GM19240 (cell line): Measurements from ENCODE around the gene RPL13A.
"Not testable (repeated sequence)": the region's sequence is repeated elsewhere in the genome, so short reads cannot be mapped to it uniquely, and the experiment has no call there.

Source experiments
- DNase-seq: peaks from one replicate; pipeline ENCODE4 v3.0.0; 2011; ENCODE audit warnings: low spot score; ENCODE audit not compliant: insufficient read length

Gene RPL13A

GRCh38 chr19:49487277-49488045 lies at the start of gene RPL13A:
RPL13A (plus strand) TSS chr19:49487608; CDS start chr19:49487630, 22 bp downstream.
- peak; percentile 94 for DNase-seq

- DNase-seq, result no peak
Measured at GRCh38 chr19:49438261-49438660, 49.1 kb upstream of the RPL13A start.

DNA sequence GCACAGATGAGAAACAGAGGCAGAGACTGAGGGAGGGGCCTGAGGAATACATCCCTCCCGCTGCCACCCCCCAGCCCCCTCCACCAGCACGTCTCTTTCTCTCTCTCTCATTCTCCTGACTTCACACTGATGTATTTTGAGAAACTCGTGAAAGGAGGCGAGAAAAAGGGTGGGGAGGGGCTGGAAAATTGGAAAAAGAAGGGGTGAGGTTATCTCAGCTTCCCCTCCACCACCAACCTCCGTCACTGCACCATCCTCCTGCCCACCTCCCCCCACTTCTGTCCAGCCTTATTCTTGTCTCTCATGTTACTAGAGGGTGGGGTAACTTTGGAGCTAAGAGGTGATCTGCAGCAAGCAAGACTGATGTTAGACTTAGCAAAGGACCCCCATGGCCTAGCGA lies 47.6 kb upstream of the RPL13A start:
- no peak for DNase-seq

- no peak for DNase-seq
Measured at GRCh38 chr19:49440439-49441209, 46.8 kb upstream of the RPL13A start.

DNA sequence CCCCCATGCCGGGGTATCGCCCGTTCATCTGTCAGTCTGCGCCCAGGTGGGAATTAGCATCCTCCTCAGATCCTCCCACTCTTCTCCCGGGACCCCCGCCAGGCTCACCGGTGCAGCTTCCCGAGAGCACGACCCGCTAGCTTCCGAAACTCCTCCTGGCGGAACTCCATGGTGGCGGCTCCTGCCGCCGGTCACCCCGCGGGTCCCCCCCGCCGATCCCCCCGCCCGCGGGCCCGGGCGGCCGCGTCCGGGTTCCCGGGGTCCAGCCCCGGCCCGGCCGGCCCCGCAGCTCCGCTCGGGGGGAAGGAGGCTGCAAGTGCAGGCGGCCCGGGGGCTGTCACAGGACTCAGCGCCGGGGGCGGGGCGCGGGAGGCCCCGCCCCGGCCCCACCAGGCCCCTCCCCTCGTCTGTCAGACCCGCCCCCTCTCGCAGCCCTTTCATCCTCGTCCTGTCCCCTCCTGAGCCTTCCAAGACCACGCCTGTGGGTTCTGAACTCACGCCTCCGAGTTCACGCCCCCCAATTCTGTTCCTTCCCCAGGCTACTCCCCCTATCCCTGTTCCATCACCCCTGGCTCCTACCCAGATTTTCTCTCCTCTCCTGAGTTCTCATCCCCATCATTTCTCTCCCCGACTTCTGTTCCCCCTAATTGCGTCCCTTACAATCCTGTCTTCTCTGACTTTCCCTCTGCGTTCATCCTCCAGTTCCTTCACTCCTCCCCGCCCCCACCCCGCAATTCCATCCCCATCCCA lies 46.0 kb upstream of the RPL13A start, which contains the start of gene SLC17A7:
Gene SLC17A7 (minus strand): TSS at position 318 of the 750 bp plus-strand sequence. CDS start 148 bp downstream, at position 170.
- DNase-seq, result no peak

DNA sequence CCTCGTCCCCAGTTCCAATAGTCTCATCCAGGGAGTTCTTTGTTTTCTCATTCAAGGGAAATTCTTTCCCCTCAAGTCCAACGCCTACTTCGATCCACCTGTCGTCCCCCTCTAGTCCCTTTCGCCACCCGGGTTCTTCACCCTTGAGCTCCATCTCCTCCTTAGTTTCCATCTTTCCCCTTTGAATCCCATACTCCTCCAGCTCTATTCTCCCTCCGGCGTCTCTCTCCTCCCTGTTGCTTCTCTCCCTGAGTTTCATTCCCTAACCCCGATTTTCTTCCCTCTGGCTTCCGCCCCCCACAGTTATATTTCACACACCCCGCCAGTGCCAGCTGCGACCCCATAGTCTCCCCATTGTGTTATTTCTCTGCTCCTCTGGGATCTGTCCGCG lies 45.5 kb upstream of the RPL13A start:
- no peak for DNase-seq

- DNase-seq, result no peak
Measured at GRCh38 chr19:49442354-49442753, 45.1 kb upstream of the RPL13A start.

GRCh38 chr19:49442771-49443365 lies 44.5 kb upstream of the RPL13A start:
- DNase-seq, result peak; percentile 77

DNA sequence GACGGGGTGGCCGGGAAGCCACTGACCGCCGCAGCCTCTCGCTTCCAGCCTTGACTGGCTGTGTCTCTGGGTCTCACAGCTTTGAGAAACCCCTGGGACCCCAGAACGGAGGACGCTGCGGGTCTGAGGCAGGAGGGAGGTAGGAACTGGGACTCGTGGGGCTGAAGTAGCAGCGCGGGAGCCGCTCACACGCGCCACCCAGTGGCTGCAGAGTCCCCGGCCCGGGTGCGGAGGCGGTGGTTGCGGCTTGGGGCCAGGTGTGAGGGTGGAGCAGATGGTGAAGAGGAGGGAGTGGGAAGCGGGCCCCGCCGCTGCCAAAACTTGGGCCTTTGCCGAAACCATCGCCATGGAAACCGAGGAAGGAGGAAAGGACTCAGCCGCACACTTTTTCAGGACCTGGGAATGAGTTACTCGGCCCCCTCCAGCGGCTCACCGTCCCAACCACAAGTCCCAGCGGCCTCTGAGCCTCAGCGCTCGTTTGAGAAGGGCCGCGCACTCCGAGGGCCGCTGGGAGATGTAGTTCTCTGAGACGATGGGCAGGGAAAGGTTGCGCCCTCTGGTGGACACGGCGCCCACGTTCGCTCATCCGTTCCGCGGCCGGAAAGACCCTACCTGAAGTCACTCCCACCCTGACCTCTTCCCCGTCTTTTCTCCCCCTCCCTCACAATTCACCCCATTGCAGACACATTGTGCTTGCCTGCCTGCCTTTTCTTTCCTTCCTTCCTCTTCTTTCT lies 43.9 kb upstream of the RPL13A start:
- DNase-seq, result peak; percentile 97

DNA sequence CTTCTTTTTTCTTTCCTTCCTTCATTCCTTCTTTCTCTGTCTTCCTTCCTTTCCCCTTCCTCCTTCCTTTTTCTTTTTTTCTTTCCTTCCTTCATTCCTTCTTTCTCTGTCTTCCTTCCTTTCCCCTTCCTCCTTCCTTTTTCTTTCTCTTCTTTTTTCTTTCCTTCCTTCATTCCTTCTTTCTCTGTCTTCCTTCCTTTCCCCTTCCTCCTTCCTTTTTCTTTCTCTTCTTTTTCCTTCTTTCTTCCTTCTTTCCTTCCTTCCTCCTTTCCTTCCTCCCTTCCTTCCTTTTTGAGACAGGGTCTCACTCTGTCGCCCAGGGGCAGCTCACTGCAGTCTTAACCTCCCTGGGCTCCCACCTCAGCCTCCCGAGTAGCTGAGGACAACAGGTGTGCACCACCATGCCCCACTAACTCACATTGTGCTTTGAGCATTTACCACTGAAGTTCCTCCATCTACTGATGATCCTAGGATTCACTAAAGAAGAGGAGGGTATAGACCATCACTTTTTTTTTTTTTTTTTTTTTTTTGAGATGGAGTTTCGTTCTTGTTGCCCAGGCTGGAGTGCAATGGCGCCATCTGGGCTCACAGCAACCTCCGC lies 43.2 kb upstream of the RPL13A start:
- DNase-seq, result not testable (repeated sequence)

GRCh38 chr19:49445997-49446396 lies 41.4 kb upstream of the RPL13A start:
- no peak for DNase-seq

DNA sequence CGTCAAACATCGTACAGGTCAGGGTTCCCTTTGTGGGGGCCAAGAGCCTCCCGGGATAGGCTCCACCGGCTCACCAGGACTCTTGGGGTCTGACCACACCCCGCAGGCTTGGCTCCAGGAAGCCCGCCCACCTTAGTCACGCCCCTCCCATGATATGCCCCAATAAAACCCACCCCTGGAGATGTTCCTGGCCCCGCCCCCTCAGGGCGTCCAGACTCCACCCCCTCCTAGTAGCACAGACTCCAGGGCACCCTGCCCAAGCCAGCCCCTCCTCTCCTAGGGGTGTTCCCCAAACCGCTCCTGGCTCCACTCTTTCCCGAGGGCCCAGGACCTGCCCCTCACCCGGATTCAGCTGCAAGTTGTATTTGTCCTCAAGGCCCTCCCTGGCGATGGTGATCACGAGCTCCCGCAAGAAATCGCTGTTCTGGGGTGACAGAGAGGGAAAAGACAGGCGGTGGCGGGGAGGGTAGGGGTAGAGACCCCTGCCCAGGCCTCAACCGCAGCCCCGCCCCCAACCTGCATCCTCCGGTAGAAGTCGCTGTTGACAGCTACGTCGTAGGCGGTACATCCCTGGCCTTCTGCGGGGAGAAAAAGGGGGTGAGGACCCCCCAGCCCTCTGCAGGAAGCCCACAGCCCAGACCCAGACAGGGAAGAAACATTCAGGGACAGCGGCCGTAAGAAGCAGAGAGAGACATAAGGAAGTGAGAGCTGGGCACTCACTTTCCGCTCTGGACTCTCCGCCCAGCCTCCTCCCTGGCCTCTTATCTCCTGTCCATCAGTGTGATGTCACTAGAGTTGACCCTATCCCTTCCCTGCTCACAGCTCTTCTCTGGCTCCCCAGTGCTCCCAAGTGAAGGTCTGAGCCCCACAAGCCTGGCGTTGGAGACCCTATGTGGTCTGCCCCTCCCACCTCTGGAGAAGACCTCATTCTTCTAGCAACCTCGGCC lies 39.6 kb upstream of the RPL13A start:
- no peak for DNase-seq

GRCh38 chr19:49448432-49448786 lies 39.0 kb upstream of the RPL13A start:
- DNase-seq, result no peak

DNA sequence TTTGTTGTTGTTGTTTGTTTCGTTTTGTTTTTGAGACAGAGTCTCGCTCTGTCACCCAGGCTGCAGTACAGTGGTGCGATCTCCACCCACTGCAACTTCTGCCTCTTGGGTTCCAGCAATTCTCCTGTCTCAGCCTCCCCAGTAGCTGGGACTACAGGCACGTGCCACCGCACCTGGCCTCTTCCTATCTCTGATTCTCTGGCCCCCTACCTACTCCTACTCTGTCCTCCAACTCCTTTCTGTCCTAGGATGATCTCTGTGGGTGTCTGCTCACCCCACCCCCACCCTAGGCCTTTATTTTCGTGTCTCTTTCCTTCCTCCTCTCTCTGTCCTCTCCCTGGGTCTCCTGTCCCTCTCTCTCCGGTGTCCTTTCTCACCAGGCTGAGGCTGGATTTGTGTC lies 37.0 kb upstream of the RPL13A start:
- no peak for DNase-seq

DNA sequence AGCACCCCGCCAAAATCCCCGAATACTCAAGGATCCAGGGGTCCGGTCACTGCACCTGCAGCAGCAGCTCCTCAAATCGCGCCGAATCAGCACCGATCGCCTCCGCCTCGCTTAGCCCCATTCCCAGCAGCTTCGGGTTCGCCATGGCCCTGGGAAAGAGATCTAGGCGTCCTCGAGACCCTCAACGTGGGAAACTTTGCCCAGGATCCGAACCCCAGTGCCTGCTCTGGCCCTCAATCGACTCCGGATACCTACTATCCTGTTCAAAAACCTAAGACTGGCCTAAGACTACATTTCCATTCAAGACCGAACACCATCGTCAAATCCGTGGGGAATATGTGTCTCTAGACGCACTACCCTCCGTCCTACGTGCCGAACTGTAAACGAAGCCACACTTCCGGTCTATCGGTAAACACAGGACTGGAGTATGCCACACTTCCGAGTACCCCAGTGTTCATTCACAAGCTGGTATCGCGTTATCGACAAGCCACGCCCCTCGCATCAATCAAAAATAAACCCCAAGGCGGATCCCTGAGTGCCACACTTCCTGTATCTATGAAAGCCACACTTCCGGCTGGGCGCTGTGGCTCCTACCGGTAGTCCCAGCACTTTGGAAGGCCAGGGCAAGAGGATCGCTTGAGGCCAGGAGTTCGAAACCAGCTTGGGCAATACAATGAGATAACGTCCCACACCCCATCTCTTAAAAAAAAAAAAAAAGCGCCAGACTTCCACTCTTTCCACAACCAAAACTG lies 35.8 kb upstream of the RPL13A start, which contains the start of gene PIH1D1:
Gene PIH1D1 (minus strand): TSS at position 385 of the 752 bp plus-strand sequence. CDS start 240 bp downstream, at position 145.
- DNase-seq, result peak; percentile 87

- DNase-seq, result peak; percentile 98
Measured at GRCh38 chr19:49453013-49453756, 34.2 kb upstream of the RPL13A start, which contains the start of gene ALDH16A1. ALDH16A1 (plus strand) TSS chr19:49453225; CDS start chr19:49453332, 107 bp downstream.

- no peak for DNase-seq
Measured at GRCh38 chr19:49453757-49454240, 33.6 kb upstream of the RPL13A start.
